Measurements from ENCODE around the gene IBTK.

DNA sequence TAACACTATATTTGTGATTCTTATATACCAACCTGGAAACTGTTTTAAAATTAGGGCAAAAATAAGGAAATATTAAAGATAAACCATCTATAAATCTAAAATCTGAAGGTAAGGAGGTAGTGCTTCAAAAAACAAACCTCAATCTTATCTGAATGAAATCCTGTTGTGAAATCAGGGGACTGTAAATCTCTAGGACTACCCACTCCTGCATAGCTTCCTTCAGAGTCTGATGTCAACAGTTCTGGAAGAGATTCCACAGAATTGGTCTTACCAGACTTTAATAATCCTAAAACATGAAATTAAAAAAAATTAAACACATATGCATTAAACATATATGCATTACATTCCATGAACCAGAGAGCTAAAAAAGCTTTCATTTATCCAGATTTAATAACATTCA is 51.4 kb downstream of the IBTK start:
- no peak for TF ChIP-seq POLR2AphosphoS5 (IDR thresholded peaks at IDR 0.05)
- TF ChIP-seq, protein P1, sequence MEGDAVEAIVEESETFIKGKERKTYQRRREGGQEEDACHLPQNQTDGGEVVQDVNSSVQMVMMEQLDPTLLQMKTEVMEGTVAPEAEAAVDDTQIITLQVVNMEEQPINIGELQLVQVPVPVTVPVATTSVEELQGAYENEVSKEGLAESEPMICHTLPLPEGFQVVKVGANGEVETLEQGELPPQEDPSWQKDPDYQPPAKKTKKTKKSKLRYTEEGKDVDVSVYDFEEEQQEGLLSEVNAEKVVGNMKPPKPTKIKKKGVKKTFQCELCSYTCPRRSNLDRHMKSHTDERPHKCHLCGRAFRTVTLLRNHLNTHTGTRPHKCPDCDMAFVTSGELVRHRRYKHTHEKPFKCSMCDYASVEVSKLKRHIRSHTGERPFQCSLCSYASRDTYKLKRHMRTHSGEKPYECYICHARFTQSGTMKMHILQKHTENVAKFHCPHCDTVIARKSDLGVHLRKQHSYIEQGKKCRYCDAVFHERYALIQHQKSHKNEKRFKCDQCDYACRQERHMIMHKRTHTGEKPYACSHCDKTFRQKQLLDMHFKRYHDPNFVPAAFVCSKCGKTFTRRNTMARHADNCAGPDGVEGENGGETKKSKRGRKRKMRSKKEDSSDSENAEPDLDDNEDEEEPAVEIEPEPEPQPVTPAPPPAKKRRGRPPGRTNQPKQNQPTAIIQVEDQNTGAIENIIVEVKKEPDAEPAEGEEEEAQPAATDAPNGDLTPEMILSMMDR (IDR thresholded peaks at IDR 0.05 in 8 of 11, conservative IDR thresholded peaks at IDR 0.05 in 3 of 11) = no peak
